GM18508 (cell line): ENCODE results near the gene LCP1.

Experiments used
- ATAC-seq: cut with Tn5 transposase; IDR thresholded peaks from one replicate; pipeline ENCODE4 v1.9.1; 2021; ENCODE audit warnings: moderate number of reproducible peaks; ENCODE audit not compliant: insufficient read depth, unreplicated experiment

Gene LCP1

GRCh38 chr13:46106839-46107371 lies 75.1 kb downstream of the LCP1 start:
- ATAC-seq = no peak

GRCh38 chr13:46104868-46105267 lies 77.1 kb downstream of the LCP1 start, which contains the start of gene CPB2:
CPB2 (minus strand) TSS chr13:46105033; CDS start chr13:46105009, 24 bp downstream.
- ATAC-seq = no peak

GRCh38 chr13:46103037-46103436 lies 78.9 kb downstream of the LCP1 start:
- no peak for ATAC-seq

- ATAC-seq = no peak
Observed at GRCh38 chr13:46102255-46102605, 79.7 kb downstream of the LCP1 start.

- ATAC-seq = no peak
Observed at GRCh38 chr13:46101484-46102254, 80.3 kb downstream of the LCP1 start.

- ATAC-seq = no peak
Observed at GRCh38 chr13:46101002-46101401, 81.0 kb downstream of the LCP1 start.

- no peak for ATAC-seq
Observed at GRCh38 chr13:46100191-46100815, 81.7 kb downstream of the LCP1 start.

GRCh38 chr13:46097663-46098062 lies 84.3 kb downstream of the LCP1 start:
- ATAC-seq = no peak

GRCh38 chr13:46097015-46097414 lies 85.0 kb downstream of the LCP1 start:
- no peak for ATAC-seq

- no peak for ATAC-seq
Observed at GRCh38 chr13:46094478-46094877, 87.5 kb downstream of the LCP1 start.

GRCh38 chr13:46088821-46089562 lies 93.0 kb downstream of the LCP1 start:
- no peak for ATAC-seq

- no peak for ATAC-seq
Observed at GRCh38 chr13:46087481-46087880, 94.5 kb downstream of the LCP1 start.

- no peak for ATAC-seq
Observed at GRCh38 chr13:46086985-46087384, 95.0 kb downstream of the LCP1 start.

GRCh38 chr13:46086421-46086922 lies 95.5 kb downstream of the LCP1 start:
- no peak for ATAC-seq

- no peak for ATAC-seq
Observed at GRCh38 chr13:46085737-46086136, 96.2 kb downstream of the LCP1 start.

GRCh38 chr13:46082324-46082723 lies 99.7 kb downstream of the LCP1 start:
- no peak for ATAC-seq

- no peak for ATAC-seq
Observed at GRCh38 chr13:46079770-46080169, 102.2 kb downstream of the LCP1 start.

- ATAC-seq = no peak
Observed at GRCh38 chr13:46077265-46077664, 104.7 kb downstream of the LCP1 start.

GRCh38 chr13:46076827-46077226 lies 105.2 kb downstream of the LCP1 start:
- ATAC-seq = no peak
